NB4 (cell line): Measurements from ENCODE around the gene CACNA1D.

Experiments used
- MAX ChIP-seq: IDR thresholded peaks from 2 replicates; pipeline ENCODE4 v1.6.1; 2011; ENCODE audit warnings: low read depth, low read length
- POLR2A ChIP-seq: IDR thresholded peaks from 2 replicates; pipeline ENCODE4 v1.6.1; 2011; ENCODE audit warnings: mild to moderate bottlenecking; ENCODE audit not compliant: insufficient read length; ENCODE audit errors: extremely low read depth
- TF ChIP-seq, protein P1 (sequence below): IDR thresholded peaks from one replicate; pipeline ENCODE4 v1.5.1; 2012; ENCODE audit warnings: low read depth, low read length

DNA sequence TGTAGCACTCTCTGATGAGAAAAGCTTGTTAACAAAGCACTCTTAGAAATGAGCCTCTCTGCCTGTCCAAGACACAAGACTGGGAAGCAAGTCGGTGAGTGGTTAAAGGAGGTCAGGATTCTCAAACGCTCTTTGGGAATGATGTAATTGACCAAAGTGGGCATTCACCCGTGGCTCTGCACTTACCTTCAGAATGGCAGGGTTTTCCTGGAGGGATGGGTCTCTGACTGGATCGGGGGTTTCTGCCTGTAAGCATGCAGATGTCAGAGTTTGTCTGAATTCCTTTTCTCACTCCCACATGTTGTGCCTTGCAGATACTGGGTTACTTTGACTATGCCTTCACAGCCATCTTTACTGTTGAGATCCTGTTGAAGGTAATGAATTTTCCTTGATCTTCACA, 245.6 kb downstream of the CACNA1D start:
- TF ChIP-seq, protein P1, sequence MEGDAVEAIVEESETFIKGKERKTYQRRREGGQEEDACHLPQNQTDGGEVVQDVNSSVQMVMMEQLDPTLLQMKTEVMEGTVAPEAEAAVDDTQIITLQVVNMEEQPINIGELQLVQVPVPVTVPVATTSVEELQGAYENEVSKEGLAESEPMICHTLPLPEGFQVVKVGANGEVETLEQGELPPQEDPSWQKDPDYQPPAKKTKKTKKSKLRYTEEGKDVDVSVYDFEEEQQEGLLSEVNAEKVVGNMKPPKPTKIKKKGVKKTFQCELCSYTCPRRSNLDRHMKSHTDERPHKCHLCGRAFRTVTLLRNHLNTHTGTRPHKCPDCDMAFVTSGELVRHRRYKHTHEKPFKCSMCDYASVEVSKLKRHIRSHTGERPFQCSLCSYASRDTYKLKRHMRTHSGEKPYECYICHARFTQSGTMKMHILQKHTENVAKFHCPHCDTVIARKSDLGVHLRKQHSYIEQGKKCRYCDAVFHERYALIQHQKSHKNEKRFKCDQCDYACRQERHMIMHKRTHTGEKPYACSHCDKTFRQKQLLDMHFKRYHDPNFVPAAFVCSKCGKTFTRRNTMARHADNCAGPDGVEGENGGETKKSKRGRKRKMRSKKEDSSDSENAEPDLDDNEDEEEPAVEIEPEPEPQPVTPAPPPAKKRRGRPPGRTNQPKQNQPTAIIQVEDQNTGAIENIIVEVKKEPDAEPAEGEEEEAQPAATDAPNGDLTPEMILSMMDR: no peak
- TF ChIP-seq MAX (no peak), POLR2A (no peak)
